ENCODE data around the gene SLC34A2.

Gene SLC34A2

GRCh38 chr4:25666031-25666630 lies 10.5 kb downstream of the SLC34A2 start:
- no peaks in the 10 kb centered on the region for H3K79me2 ChIP-seq (ENCODE audit: low read length)
- no peak overlapping the region for H3K27ac ChIP-seq (ENCODE audit: low read length)
- H4K20me1 ChIP-seq (ENCODE audit: insufficient read depth, low read length) = no peaks in the 10 kb centered on the region
- H3K4me2 ChIP-seq (ENCODE audit: low read depth, low read length) = no peak overlapping the region
- H3K9ac ChIP-seq (ENCODE audit: low read length) = no peak overlapping the region
- no peak for DNase-seq
- no peaks in the 10 kb centered on the region for H3K9me2 ChIP-seq (replicated peaks; ENCODE audit: insufficient read depth, low read length)
- no peaks in the 10 kb centered on the region for H3F3A ChIP-seq (ENCODE audit: insufficient read depth, low read length)
- no peaks in the 10 kb centered on the region for H3K9me3 ChIP-seq (replicated peaks; ENCODE audit: insufficient read depth, low read length)
- no peaks in the 10 kb centered on the region for H3K36me3 ChIP-seq (replicated peaks; ENCODE audit: insufficient read depth, low read length)
- H3K4me3 ChIP-seq (ENCODE audit: low read length) = no peak overlapping the region
- H3K27me3 ChIP-seq (replicated peaks; ENCODE audit: insufficient read depth, low read length) = no peaks in the 10 kb centered on the region
- no peaks in the 10 kb centered on the region for H3K4me1 ChIP-seq (ENCODE audit: low read length)
- no peak for TF ChIP-seq CTCF (IDR thresholded peaks at IDR 0.05; ENCODE audit: low read length)
- no peak for TF ChIP-seq EZH2 (optimal IDR thresholded peaks at IDR 0.05; ENCODE audit: low read depth, low read length)
- no peak for TF ChIP-seq EZH2phosphoT487 (IDR thresholded peaks at IDR 0.05; ENCODE audit: low read length)
- H2AFZ ChIP-seq (ENCODE audit: low read length) = no peak overlapping the region

DNA sequence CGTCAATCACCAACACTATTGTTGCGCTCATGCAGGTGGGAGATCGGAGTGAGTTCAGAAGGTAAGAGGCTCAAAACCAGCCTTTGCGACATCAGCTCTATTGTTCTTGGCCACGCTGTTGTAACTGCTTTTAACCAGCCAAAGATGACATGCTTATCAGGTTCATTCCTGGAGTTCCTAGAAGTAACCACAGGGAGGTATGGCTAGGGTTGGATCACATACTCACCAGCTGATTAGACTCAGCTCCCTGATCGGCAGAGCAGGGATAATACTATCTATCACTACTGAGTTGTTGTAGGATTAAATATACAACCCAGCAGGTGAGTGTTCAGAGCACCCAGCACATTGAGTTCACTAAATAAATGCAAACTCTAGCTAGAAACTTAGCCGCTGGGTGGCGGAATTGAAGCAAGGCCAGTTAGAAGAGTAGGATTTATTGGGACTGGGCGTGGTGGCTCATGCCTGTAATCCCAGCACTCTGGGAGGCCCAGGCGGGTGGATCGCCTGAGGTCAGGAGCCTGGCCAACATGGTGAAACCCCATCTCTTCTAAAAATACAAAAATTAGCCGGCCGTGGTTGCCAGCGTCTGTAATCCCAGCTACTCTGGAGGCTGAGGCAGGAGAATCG lies 12.4 kb downstream of the SLC34A2 start:
- TF ChIP-seq EZH2 (optimal IDR thresholded peaks at IDR 0.05; ENCODE audit: low read depth, low read length) (no peak), EZH2phosphoT487 (IDR thresholded peaks at IDR 0.05; ENCODE audit: low read length) (no peak)
- H3K9me2 ChIP-seq (replicated peaks; ENCODE audit: insufficient read depth, low read length) = no peaks in the 10 kb centered on the region
- no peaks in the 10 kb centered on the region for H3K27me3 ChIP-seq (replicated peaks; ENCODE audit: insufficient read depth, low read length)

GRCh38 chr4:25670991-25671390 lies 15.3 kb downstream of the SLC34A2 start:
- Histone ChIP-seq H3K27me3 (replicated peaks; ENCODE audit: insufficient read depth, low read length) (no peaks in the 10 kb centered on the region), H3K9me3 (replicated peaks; ENCODE audit: insufficient read depth, low read length) (no peaks in the 10 kb centered on the region)
- no peak for TF ChIP-seq EZH2 (optimal IDR thresholded peaks at IDR 0.05; ENCODE audit: low read depth, low read length)
- no peak for TF ChIP-seq EZH2phosphoT487 (IDR thresholded peaks at IDR 0.05; ENCODE audit: low read length)
- no peak for TF ChIP-seq CTCF (IDR thresholded peaks at IDR 0.05; ENCODE audit: low read length)

More for the DNA sequence above, 12.4 kb downstream of the SLC34A2 start:
- H4K20me1 ChIP-seq (ENCODE audit: insufficient read depth, low read length) = no peaks in the 10 kb centered on the region
- H3K9ac ChIP-seq (ENCODE audit: low read length) = no peak overlapping the region
- no peaks in the 10 kb centered on the region for H3F3A ChIP-seq (ENCODE audit: insufficient read depth, low read length)
- DNase-seq = no peak
- H2AFZ ChIP-seq (ENCODE audit: low read length) = no peak overlapping the region
- H3K79me2 ChIP-seq (ENCODE audit: low read length) = no peaks in the 10 kb centered on the region
- no peak overlapping the region for H3K27ac ChIP-seq (ENCODE audit: low read length)
- no peak overlapping the region for H3K4me2 ChIP-seq (ENCODE audit: low read depth, low read length)
- no peaks in the 10 kb centered on the region for H3K36me3 ChIP-seq (replicated peaks; ENCODE audit: insufficient read depth, low read length)
- no peak overlapping the region for H3K4me3 ChIP-seq (ENCODE audit: low read length)
- no peaks in the 10 kb centered on the region for H3K4me1 ChIP-seq (ENCODE audit: low read length)
- H3K9me3 ChIP-seq (replicated peaks; ENCODE audit: insufficient read depth, low read length) = no peaks in the 10 kb centered on the region

GRCh38 chr4:25672756-25673155 lies 17.1 kb downstream of the SLC34A2 start:
- TF ChIP-seq CTCF (IDR thresholded peaks at IDR 0.05; ENCODE audit: low read length) (no peak), EZH2 (optimal IDR thresholded peaks at IDR 0.05; ENCODE audit: low read depth, low read length) (no peak), EZH2phosphoT487 (IDR thresholded peaks at IDR 0.05; ENCODE audit: low read length) (no peak)
- Histone ChIP-seq H3K79me2 (ENCODE audit: low read length) (no peaks in the 10 kb centered on the region), H3K9ac (ENCODE audit: low read length) (no peak overlapping the region), H3K27ac (ENCODE audit: low read length) (no peak overlapping the region), H4K20me1 (ENCODE audit: insufficient read depth, low read length) (no peaks in the 10 kb centered on the region), H3K4me3 (ENCODE audit: low read length) (no peak overlapping the region), H2AFZ (ENCODE audit: low read length) (no peak overlapping the region), H3K4me2 (ENCODE audit: low read depth, low read length) (no peak overlapping the region), H3K4me1 (ENCODE audit: low read length) (no peaks in the 10 kb centered on the region), H3F3A (ENCODE audit: insufficient read depth, low read length) (no peaks in the 10 kb centered on the region), H3K9me2 (replicated peaks; ENCODE audit: insufficient read depth, low read length) (no peaks in the 10 kb centered on the region), H3K27me3 (replicated peaks; ENCODE audit: insufficient read depth, low read length) (no peaks in the 10 kb centered on the region), H3K36me3 (replicated peaks; ENCODE audit: insufficient read depth, low read length) (no peaks in the 10 kb centered on the region), H3K9me3 (replicated peaks; ENCODE audit: insufficient read depth, low read length) (no peaks in the 10 kb centered on the region)
- DNase-seq = no peak

More at GRCh38 chr4:25670991-25671390, 15.3 kb downstream of the SLC34A2 start:
- H2AFZ ChIP-seq (ENCODE audit: low read length) = no peak overlapping the region
- H3K9me2 ChIP-seq (replicated peaks; ENCODE audit: insufficient read depth, low read length) = no peaks in the 10 kb centered on the region
- no peaks in the 10 kb centered on the region for H3K4me1 ChIP-seq (ENCODE audit: low read length)
- H3K27ac ChIP-seq (ENCODE audit: low read length) = no peak overlapping the region
- no peak overlapping the region for H3K4me3 ChIP-seq (ENCODE audit: low read length)
- no peak overlapping the region for H3K4me2 ChIP-seq (ENCODE audit: low read depth, low read length)
- H3K79me2 ChIP-seq (ENCODE audit: low read length) = no peaks in the 10 kb centered on the region
- no peaks in the 10 kb centered on the region for H3F3A ChIP-seq (ENCODE audit: insufficient read depth, low read length)
- no peak overlapping the region for H3K9ac ChIP-seq (ENCODE audit: low read length)
- no peaks in the 10 kb centered on the region for H4K20me1 ChIP-seq (ENCODE audit: insufficient read depth, low read length)
- H3K36me3 ChIP-seq (replicated peaks; ENCODE audit: insufficient read depth, low read length) = no peaks in the 10 kb centered on the region
- DNase-seq = no peak

Measured in MM.1S (cell line).